ENCODE data around the gene SPRN.
"Not testable (repeated sequence)": the region's sequence is repeated elsewhere in the genome, so short reads cannot be mapped to it uniquely, and the experiment has no call there.

The SPRN gene

DNA sequence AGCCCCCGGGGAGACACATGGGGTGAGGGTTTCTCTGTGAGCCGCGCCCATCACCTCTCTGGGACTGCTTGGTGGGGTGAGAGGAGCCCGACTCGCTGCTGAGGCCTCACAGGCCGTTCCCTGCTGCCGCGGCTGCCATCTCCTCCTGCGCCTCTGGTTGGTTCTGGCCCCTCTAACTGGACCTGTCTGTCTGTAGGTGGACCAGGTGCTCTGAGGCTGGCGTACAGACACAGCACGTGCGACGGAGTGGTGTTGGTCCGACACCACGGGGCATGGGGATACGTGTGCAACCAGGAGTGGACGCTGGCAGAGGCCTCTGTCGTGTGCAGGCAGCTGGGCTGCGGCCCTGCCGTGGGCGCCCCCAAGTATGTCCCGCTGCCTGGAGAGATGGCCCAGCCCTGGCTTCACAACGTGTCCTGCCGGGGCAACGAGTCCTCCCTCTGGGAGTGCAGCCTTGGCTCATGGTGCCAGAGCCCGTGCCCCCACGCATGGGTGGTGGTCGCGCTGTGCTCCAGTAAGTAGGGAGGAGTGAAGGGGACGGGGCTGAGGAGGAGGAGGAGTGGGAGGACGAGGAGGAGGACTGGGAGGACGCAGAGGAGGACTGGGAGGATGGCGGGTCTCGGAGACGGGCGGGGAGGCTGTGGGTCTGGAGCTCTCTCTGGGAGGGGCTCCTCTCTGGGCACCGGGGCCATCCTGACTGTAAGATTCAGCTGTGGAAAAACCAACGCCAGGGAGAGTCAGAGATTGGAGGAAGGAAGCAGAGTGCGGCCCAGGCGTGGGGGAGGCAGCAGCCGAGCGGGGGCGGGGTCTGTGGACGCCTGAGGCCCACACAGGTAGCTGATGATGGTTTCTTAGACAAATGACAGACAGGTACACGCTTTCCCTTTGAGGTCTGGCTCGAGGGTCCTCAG is 31.9 kb upstream of the SPRN start:
- DNase-seq (ENCODE audit: low read depth, low spot score): no peak

DNA sequence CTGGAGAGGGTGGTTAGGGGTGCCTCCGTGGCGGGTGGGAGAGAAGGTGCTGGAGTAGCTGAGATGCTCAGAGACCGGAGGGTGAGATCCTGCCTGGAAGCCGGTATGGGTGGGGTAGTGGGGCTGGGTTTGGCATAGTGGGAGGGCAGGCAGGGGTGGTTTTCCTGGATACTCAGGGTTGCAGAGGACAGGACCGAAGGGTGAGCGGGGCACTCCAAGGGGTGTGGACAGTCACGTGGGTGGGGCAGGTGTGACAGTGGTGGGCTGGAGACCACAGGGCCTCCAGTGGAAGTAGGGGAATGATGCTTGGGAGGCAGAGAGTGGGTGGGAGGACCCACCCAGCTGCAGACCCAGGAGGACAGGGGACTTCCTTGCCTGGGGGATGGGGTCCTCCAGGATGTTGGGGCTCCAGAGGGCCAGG is 31.2 kb upstream of the SPRN start:
- no peak for DNase-seq (ENCODE audit: low read depth, low spot score)

DNA sequence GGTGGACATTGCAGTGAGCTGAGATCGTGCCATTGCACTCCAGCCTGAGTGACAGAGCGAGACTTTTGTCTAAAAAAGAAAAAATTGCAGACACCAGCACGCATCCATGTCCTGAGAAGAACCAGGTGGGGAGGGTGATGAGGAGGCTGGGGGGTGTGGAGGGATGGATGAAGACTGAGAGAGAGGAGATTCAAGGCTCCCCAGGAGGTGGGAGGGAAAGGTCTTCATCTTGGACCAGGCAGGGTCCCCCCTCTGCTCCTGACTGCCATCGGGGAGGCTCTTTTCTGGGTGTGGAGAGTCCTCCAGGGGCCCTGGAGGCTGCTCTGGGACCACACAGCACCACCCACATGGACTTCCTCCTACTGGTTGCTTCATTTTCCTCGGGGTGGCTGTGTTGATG is 30.8 kb upstream of the SPRN start:
- no peak for DNase-seq (ENCODE audit: low read depth, low spot score)

DNA sequence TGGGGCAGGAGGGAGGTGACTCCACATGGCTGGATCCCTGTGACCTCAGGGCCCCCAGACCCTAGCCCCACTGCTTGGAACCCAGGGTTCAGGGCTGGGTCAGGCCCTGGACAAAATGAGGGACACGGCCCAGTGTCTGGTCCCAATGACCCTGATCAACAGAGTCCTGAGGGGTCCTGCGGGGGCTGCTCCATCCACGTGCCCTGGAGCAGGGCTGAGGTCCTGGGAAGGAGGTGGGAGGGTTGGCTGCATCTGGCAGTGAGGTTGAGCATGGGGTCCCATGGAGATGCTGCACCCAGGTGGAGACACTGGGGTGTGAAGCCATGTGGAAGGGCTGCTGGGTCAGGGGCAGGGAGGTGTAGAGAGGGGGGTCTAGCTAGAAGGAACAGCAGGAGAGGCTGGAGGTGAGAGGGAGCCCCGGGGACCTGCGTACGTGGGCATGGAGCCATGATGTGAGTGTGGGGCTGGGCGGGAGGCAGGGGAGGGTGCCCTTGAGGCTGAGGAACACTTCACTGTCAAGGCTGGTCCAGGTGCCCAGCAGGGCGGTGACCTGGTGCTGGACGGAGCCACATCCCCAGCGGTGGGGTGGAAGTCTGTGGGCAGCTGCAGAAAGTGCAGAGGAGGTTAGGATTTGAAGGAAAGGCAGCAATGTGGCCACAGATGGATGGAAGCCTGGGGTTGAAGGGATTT is 29.9 kb upstream of the SPRN start:
- no peak for DNase-seq (ENCODE audit: low read depth, low spot score)

DNA sequence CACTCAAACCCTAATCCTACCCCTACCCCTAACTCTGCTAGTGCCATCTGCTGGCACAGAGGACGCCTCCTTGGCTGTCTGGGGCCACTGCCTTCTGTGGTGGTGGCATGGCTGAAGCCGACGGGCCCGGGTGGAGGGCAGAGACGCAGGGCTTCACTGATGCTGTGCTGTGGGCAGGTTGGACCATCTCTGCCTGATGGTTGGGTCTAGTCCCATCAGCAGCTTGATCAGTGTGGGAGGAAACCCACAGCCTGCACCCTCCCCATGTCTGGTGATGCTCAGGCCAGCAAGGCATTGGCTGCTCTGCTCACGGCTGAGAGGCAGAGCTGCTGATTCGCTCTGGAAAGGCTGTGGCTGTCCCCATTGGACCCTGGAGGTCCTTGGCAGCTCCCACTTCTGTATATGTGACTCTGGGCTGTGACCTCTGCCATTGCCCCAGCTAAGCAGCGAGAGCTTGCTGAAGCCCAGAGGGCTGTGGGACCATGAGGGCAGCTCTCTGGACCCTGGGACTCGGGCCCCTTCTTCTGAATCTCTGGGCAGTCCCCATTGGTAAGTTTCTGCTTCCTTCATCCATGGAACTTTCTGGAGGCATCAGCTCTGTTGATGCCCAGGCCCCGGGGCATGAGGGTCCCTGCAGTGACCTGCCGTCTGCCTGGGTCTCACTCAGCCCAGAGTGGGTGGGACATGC is 29.2 kb upstream of the SPRN start, which contains the start of gene SCART1:
Gene SCART1, plus strand, starts transcription at position 430 of the 688 bp plus-strand sequence. Its CDS starts 53 bp downstream, at position 483.
- no peak for DNase-seq (ENCODE audit: low read depth, low spot score)

DNA sequence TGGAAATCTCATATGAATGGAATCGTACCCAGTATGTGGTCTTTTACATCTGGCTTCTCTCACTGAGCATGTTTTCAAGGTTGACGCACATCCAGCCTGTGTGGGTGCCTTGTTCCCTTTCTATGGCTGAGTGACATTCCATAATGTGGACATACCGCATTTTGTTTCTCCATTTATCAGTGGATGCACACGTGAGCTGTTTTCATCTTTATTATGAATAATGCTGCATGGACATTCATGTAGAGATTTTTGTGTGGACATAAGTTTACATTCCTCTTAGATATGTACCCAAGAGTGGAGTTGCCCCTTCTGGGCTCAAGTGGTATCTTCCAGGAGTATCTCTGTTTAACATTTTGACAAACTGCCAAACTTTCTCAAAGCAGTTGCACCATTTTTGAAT is 28.0 kb upstream of the SPRN start:
- no peak for DNase-seq (ENCODE audit: low read depth, low spot score)

DNA sequence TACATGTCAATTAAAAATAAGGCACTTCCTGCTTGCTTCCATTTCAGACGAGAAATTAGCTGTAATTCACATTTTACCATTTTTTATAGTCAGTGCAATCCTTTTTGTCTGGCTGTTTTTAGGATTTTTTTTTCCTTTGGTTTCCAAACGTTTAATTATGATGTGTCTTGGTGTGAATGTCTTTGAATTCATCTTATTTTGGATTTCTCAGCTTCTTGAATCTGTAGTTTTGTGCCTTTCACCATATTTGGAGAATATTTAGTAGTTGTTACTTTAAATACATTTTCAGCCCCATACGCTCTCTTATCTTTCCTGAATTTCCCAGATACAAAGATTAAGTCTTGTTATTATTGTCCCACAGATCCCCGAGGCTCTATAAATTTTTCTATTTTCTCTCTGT is 26.9 kb upstream of the SPRN start:
- no peak for DNase-seq (ENCODE audit: low read depth, low spot score)

DNA sequence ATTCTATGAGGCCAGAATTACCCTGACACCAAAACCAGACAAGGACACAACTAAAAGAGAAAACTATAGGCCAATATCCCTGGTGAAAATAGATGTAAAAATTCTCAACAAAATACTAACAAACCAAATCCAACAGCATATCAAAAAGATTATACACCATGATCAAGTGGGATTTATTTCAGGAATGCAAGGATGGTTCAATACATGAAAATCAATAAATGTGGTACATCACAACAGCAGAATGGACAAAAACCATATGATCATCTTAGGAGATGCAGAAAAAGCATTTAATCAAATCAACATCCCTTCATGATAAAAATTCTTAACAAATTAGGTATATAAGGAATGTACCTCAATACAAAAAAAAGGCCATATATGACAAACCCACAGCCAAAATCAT is 23.7 kb upstream of the SPRN start:
- DNase-seq (ENCODE audit: low read depth, low spot score): no peak

DNA sequence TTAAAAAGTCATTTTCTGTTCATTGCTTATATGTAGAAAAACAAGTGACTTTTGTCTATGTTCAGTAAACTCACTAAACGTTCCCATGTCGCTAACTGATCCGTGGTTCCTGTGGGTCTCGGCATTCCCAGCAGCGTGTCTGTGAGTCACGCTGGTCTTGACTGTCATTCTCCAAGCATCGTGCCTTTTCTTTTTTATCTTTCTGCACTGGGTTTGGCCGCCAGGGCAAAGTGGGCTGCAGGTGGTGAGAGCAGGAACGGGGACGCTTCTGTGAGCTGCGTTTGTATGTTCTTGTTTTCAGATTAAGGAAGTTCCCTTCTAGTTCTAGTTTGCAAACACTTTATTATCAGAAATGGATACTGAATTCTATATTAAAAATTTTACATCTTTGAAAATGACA is 22.6 kb upstream of the SPRN start:
- no peak for DNase-seq (ENCODE audit: low read depth, low spot score)

DNA sequence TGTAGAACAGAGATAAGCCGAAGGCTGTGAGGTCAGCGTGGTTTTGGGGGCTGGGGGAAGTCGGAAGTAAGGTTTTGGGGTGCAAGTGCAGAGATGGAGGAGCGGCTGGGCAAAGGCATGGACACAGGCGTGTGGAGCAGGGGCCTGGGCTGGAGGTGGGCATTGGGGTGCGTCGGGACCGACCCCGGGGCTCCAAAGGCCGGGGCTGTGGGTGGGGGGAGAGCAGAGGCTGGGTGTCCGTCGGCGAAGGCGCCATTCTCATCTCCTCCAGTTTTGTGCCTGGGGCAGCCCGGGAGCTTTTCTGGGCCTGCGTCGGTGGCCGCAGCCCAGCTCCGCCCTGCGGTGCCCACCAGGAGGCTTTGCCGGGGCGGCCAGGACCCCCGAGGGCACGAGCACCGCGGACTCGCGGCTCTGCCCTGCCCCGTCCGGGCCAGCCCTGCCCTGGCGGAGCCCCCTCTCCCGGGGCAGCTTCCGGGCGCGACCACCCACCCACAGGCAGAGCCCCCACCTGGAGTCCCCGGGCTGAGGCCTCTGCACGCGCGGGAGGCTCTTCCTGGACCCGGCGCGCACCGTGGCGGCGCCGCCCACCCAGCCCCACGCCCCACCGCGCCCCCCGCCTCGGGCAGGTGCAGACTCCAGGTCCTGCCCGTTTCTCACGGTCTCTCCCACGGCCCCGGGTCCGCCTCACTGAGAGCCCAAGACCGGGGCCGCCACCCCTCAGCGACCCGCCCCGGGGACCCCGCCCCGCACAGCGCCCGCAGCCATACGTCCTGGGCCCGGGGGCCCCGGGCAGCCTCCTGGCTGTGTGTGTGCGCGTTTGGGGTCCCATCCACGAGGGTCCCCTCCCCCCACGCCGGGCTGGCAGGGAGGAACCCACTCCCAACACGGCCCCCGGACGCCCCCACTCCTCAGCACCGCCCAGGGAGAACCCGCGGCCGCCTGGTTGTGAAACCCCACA is 21.6 kb upstream of the SPRN start:
- no peak for DNase-seq (ENCODE audit: low read depth, low spot score)

DNA sequence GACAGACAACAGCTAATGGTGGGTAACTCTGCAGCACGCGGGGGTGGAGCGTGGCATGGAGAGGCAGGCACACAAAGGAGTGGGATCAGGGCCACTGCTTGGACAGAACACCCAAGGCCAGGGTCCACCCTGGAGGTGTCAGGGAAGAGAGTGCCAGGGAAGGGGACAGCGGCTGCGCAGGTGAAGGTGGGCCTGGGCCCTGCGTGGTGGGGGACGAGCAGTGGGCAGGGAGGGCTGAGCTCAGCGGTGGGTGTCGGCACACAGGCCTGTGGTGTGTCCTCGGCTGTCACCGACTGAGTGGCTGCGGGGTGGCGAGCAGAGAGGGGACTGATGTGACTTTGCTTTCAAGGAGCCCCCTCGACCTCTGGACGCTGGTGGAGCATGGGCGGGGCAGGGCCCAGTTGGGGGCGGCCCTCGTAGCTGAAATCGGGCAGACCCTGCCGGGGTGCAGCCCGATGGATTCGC is 20.9 kb upstream of the SPRN start:
- DNase-seq (ENCODE audit: low read depth, low spot score): no peak

DNA sequence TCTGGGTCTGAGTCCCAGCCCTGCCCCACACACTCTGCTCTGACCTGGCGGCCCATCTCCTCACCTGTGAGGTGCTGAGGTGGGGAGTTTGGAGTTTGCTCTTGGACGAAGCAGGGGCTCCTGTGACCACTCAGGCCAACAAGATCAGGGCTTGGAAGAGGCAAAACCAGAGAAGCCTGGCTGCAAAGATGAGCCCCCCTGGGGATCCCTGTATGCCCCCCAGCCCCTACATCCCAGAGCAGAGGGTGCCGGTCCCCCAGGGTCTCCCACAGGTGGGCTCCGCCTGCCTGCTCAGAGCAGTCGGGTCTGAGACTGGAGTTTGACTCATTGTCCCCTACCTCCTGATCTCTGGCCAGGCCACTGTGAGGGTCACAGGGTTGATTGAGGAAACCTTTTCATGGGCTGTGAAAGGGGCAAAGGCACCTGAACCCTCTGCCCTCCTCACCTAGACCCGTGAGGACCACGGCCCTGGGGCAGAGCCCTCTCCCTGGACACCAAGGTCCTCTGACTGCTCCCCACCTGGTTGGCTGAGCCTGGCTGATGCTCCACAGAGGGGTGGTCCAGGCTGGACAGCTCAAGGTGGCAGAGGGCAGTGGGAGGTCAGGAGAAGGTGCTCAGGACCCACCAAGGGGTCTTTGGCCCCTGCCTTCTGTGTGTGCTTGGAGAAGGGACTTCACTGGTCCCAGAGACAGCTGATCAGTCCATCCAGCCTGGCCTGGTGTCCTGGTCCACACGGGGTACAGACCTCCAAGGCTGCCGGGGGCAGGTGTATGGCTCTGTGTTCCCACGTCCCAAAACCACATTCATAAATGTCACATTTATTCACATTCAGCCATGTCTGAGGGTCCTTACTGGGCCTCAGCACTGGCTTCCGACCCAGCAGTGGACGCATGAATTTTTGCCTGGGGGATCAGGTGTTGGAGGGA is 20.2 kb upstream of the SPRN start:
- no peak for DNase-seq (ENCODE audit: low read depth, low spot score)

DNA sequence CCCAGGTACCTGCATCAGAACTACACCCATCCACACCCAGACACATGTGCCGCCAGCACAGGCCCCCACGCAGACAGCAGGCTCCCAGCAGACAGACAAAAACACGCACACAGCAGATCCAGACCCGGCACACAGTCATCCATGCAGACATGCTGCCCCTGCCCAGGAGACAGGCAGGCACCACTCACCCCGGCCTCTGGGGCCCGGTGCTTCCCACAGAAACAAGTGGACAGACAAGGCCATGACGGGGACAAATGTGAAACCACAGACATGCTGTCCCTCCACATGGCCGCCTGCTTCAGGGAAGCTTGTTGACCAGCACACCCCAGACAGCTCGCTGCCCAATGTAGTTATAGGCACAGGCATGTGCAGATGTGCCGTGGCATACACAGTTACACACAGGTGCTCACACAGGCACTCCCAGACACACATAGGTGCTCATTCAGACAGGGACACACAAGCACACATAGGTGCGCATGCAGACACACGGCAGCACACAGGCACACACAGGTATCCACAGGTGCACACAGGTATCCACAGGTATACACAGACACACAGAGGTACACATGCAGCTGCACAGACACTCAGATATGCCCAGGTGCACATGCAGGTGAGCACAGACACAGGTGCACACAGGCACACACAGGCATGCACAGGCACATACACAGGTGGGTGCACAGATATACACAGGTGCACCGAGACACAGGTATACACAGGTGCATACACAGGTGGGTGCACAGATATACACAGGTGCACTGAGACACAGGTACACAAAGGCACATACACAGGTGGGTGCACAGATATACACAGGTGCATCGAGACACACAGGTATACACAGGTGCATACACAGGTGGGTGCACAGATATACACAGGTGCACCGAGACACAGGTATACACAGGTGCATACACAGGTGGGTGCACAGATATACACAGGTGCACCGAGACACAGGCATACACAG is 18.8 kb upstream of the SPRN start:
- DNase-seq (ENCODE audit: low read depth, low spot score): no peak

DNA sequence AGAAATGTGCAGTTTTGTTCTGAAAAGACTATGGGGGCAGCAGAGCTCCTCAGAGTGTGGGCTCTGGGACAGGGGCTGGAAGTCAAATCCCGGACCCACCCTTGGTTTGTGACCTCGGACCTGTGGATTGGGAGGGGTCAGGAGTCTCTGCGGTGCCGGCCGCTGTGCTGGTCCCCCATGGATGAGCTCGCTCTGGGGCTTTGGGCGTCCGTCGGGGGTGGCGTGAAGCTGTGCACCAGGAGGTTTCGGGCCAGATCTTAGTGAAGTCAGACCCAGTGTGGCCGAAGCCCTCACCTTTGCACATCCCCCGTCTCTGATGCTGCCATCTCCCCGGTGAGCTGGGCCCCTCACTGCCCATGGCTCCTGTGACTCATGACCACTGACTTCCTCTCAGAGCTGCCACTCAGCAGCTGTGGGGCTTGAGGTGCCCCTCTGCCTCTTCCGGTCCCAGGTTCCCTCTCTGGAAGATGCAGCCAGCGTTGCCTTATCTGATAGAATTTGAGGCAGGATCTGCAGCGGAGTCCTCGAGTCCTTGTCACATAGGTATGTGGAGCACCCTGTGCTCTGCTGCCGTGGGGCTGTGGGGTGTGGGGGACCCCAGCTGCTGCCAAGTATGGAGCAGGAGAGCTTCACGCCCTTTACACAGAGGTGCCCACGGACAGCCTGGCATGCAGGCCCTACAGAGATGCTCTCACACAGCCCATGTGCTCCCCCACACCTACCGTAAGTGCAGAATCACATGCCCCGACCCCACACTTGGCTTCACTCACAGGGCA is 18.0 kb upstream of the SPRN start:
- DNase-seq (ENCODE audit: low read depth, low spot score): no peak

DNA sequence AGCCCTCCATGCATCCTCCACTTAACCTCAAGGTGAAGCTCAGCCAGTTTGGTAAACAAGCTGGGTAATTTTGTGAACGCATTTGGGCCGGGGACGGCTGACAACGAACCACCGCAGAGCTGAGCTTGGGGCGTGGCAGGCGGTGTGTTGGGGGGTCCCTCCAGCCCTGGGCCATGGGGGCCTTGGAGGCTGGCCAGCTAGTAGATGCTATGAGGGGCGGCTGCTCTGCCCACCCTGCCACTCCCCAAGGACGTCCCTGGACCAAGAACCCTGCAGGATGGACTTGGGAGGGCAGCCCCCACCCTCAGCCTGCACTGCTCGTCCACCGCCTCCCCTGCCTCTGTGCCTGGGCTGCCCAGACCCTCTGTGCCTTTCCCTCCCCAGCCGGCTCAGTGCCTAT is 17.4 kb upstream of the SPRN start:
- no peak for DNase-seq (ENCODE audit: low read depth, low spot score)

DNA sequence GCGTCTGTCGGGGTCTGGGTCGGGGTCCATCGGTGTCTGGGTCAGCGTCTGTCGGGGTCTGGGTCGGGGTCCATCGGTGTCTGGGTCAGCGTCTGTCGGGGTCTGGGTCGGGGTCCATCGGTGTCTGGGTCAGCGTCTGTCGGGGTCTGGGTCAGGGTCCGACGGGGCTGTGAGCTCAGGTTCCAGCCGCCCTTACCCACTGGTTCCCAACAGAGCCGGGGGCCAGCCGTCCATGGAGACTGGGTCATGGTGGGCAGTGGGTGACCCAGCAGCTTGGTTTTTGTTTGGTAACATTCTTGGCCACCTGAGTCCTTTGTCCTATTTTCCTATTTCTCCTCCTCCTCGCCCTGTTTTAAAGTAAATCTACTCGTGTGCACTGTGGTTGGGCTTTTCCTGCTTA is 16.9 kb upstream of the SPRN start:
- not testable (repeated sequence) for DNase-seq (ENCODE audit: low read depth, low spot score)

DNA sequence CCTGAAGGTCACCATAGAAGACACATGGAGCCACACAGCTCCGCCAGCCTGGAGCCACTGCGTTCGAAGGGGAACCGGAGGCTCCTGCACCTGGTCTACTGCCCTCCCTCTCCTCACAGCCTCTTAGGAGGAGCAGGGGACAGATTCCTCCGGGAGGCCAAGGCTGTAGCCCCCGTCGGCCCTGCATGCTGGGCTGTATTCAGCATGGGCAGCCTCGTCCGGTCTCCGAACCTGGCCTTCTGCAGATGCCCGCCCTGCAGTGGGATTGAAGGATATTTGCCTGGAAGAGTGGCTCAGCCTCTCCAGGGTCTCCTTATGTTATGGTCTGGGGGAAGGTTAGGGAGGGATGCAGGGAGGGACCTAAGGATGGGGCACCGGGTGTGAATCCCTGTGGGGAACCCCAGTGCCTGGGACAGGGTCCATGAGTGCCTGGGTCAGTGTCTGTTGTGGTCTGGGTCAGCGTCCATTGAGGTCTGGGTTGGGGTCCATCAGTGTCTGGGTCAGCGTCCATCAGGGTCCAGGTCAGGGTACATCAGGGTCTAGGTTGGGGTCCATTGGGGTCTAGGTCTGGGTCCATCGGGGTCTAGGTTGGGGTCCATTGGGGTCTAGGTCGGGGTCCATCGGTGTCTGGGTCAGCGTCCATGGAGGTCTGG is 16.3 kb upstream of the SPRN start:
- no peak for DNase-seq (ENCODE audit: low read depth, low spot score)

All from astrocyte of the hippocampus (primary cell).